H9 (cell line): ENCODE data around the gene ANKRD12. TPM values are rescaled to one million over a fixed set of nuclear protein-coding genes. Genes with fewer than 3 reads are reported as not detected.

Source experiments
- DNase-seq: peaks from one replicate; pipeline ENCODE4 v3.0.0-alpha.2; 2017
- H2AFZ ChIP-seq: one replicate; pipeline ENCODE4 v1.6.1; 2013; ENCODE audit warnings: mild to moderate bottlenecking, low read length, control low read depth, moderate library complexity
- H2AK5ac ChIP-seq: 2 replicates; pipeline ENCODE4 v1.6.1; 2013; ENCODE audit warnings: low read length, control low read depth, mixed read lengths; ENCODE audit not compliant: insufficient read length
- H2BK120ac ChIP-seq: one replicate; pipeline ENCODE4 v1.6.1; 2013; ENCODE audit warnings: low read depth, mild to moderate bottlenecking, low read length, control low read depth, inconsistent platforms; ENCODE audit not compliant: poor library complexity, severe bottlenecking
- H2BK12ac ChIP-seq: 2 replicates; pipeline ENCODE4 v1.6.1; 2013; ENCODE audit warnings: low read length, control low read depth, mixed read lengths, low read depth; ENCODE audit not compliant: insufficient read length
- H2BK15ac ChIP-seq: 2 replicates; pipeline ENCODE4 v1.6.1; 2013; ENCODE audit warnings: low read depth, low read length, control low read depth
- H2BK20ac ChIP-seq: one replicate; pipeline ENCODE4 v1.6.1; 2013; ENCODE audit warnings: low read depth, mild to moderate bottlenecking, low read length, control low read depth, inconsistent platforms; ENCODE audit not compliant: poor library complexity, severe bottlenecking
- H2BK5ac ChIP-seq: 2 replicates; pipeline ENCODE4 v1.6.1; 2013; ENCODE audit warnings: low read length, control low read depth, mixed read lengths; ENCODE audit not compliant: insufficient read length
- H3K14ac ChIP-seq: 2 replicates; pipeline ENCODE4 v1.6.1; 2013; ENCODE audit warnings: low read length, control low read depth; ENCODE audit not compliant: insufficient read depth
- H3K18ac ChIP-seq: 2 replicates; pipeline ENCODE4 v1.6.1; 2013; ENCODE audit warnings: low read depth, mild to moderate bottlenecking, mixed read lengths, low read length, control low read depth; ENCODE audit not compliant: insufficient read length
- H3K23ac ChIP-seq: 2 replicates; pipeline ENCODE4 v1.6.1; 2013; ENCODE audit warnings: low read length, control low read depth, mixed read lengths, low read depth; ENCODE audit not compliant: insufficient read length
- H3K23me2 ChIP-seq: 2 replicates; pipeline ENCODE4 v1.6.1; 2013; ENCODE audit warnings: low read depth, mild to moderate bottlenecking, mixed read lengths, low read length, control low read depth; ENCODE audit not compliant: insufficient read length, poor library complexity, severe bottlenecking
- H3K27ac ChIP-seq: 2 replicates; pipeline ENCODE4 v1.5.1; 2013; ENCODE audit warnings: low read length, control low read depth, mixed read lengths, low read depth; ENCODE audit not compliant: insufficient read length
- H3K27me3 ChIP-seq: 2 replicates; pipeline ENCODE4 v1.6.1; 2013; ENCODE audit warnings: low read length, control low read depth, inconsistent platforms; ENCODE audit not compliant: insufficient read depth
- H3K4ac ChIP-seq: 2 replicates; pipeline ENCODE4 v1.6.1; 2013; ENCODE audit warnings: low read depth, mild to moderate bottlenecking, control low read depth, inconsistent platforms, low read length, moderate library complexity
- H3K4me1 ChIP-seq: 2 replicates; pipeline ENCODE4 v1.6.1; 2013; ENCODE audit warnings: low read length, control low read depth, inconsistent platforms; ENCODE audit not compliant: insufficient read depth
- H3K4me2 ChIP-seq: 2 replicates; pipeline ENCODE4 v1.6.1; 2013; ENCODE audit warnings: low read length, control low read depth, mixed read lengths; ENCODE audit not compliant: insufficient read length, insufficient read depth
- H3K56ac ChIP-seq: 2 replicates; pipeline ENCODE4 v1.6.1; 2013; ENCODE audit warnings: low read depth, mild to moderate bottlenecking, mixed read lengths, low read length, control low read depth; ENCODE audit not compliant: insufficient read length
- H3K79me1 ChIP-seq: 2 replicates; pipeline ENCODE4 v1.6.1; 2013; ENCODE audit warnings: low read depth, mild to moderate bottlenecking, moderate library complexity, low read length, control low read depth, inconsistent platforms; ENCODE audit not compliant: insufficient read depth, poor library complexity, severe bottlenecking
- H3K79me2 ChIP-seq: 2 replicates; pipeline ENCODE4 v1.6.1; 2013; ENCODE audit warnings: low read length, control low read depth, inconsistent platforms; ENCODE audit not compliant: insufficient read depth
- H3K9ac ChIP-seq: 2 replicates; pipeline ENCODE4 v1.6.1; 2013; ENCODE audit warnings: low read length, control low read depth, mixed read lengths; ENCODE audit not compliant: insufficient read length; ENCODE audit errors: extremely low read depth
- H3K9me3 ChIP-seq: one replicate; pipeline ENCODE4 v1.6.1; 2013; ENCODE audit warnings: low read depth, low read length, inconsistent platforms; ENCODE audit not compliant: control insufficient read depth
- H3T11ph ChIP-seq: one replicate; pipeline ENCODE4 v1.6.1; 2013; ENCODE audit warnings: mild to moderate bottlenecking, low read length, control low read depth, inconsistent platforms
- H4K20me1 ChIP-seq: one replicate; pipeline ENCODE4 v1.6.1; 2013; ENCODE audit not compliant: control insufficient read depth, insufficient read length, insufficient read depth
- H4K5ac ChIP-seq: 2 replicates; pipeline ENCODE4 v1.6.1; 2013; ENCODE audit warnings: low read depth, mild to moderate bottlenecking, mixed read lengths, low read length, control low read depth; ENCODE audit not compliant: insufficient read length
- H4K8ac ChIP-seq: replicated peaks from 2 replicates; pipeline ENCODE4 v1.6.1; 2013; ENCODE audit warnings: low read length, control low read depth, mixed read lengths, low read depth; ENCODE audit not compliant: insufficient read length
- H4K91ac ChIP-seq: 2 replicates; pipeline ENCODE4 v1.6.1; 2013; ENCODE audit warnings: low read depth, mild to moderate bottlenecking, moderate library complexity, mixed read lengths, low read length, control low read depth; ENCODE audit not compliant: insufficient read length
- H3K27ac Mint-ChIP-seq, 3 experiments: 2 replicates in 2 of 3; 3 replicates in 1 of 3; pipeline ENCODE4 v1.8.0; 2020 to 2021; ENCODE audit warnings: mixed read lengths in 3 of 3, mild to moderate bottlenecking in 1 of 3, moderate library complexity in 1 of 3
- H3K27me3 Mint-ChIP-seq: 2 replicates; pipeline ENCODE4 v1.8.0; 2021; ENCODE audit warnings: low read depth, mild to moderate bottlenecking, moderate library complexity, mixed read lengths
- H3K36me3 Mint-ChIP-seq, 3 experiments: 2 replicates in 2 of 3; 3 replicates in 1 of 3; pipeline ENCODE4 v1.8.0; 2020 to 2021; ENCODE audit warnings: low read depth in 3 of 3, mixed read lengths in 3 of 3; ENCODE audit not compliant: insufficient read depth in 1 of 3
- H3K4me1 Mint-ChIP-seq, 2 experiments: 2 replicates each; pipeline ENCODE4 v1.8.0; 2020; ENCODE audit warnings: mixed read lengths in 2 of 2
- H3K4me3 Mint-ChIP-seq, 2 experiments: 2 replicates in 1 of 2; 3 replicates in 1 of 2; pipeline ENCODE4 v1.8.0; 2020 to 2021; ENCODE audit warnings: mild to moderate bottlenecking in 2 of 2, mixed read lengths in 2 of 2, moderate library complexity in 1 of 2
- H3K9me3 Mint-ChIP-seq, 2 experiments: 2 replicates in 1 of 2; 3 replicates in 1 of 2; pipeline ENCODE4 v1.8.0; 2020; ENCODE audit warnings: mild to moderate bottlenecking in 2 of 2, mixed read lengths in 2 of 2, moderate library complexity in 1 of 2
- WGBS: extraction: QIAGEN DNeasy Blood & Tissue Kit; methylation state at CpG from one replicate; pipeline ENCODE4 v1.1.7; 2013; ENCODE audit warnings: missing lambda C conversion rate, low lambda C conversion rate, mixed read lengths; ENCODE audit not compliant: insufficient read length; ENCODE audit errors: extremely low coverage; 5-methylcytosine and 5-hydroxymethylcytosine counted together
- total RNA-seq: library from RNA; stranded (reverse); gene quantifications from 2 replicates; pipeline ENCODE4 v1.2.1, GENCODE V29; 2021
- TF ChIP-seq, protein P1 (sequence below): fragments of 200-600 bp; sonication (generic); conservative IDR thresholded peaks from 3 replicates; pipeline ENCODE4 v1.8.0; 2021; ENCODE audit warnings: antibody characterized with exemption, mild to moderate bottlenecking

ANKRD12 gene
- total RNA-seq, 1 experiment from 2014 or later, result 38.9 TPM

DNA sequence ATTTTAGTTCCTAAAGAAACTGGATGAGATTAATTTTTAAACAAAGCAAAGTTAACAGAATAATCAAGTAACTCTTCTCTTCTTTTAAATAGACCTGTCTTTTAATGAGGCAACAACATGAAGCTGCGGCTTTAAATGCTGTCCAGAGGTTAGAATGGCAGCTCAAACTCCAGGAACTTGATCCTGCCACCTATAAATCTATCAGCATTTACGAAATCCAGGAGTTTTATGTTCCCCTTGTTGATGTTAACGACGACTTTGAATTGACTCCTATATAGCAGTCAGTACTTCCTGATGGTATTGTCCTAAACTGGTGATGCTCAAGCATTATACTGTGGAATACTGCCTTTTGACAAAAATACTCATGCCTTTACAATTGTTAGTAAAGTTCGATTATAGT lies 144.3 kb downstream of the ANKRD12 start:
- Histone ChIP-seq H3K18ac (no peak overlapping the region), H3K79me1 (no peaks in the 10 kb centered on the region), H3K27ac (no peak overlapping the region), H3K9ac (no peak overlapping the region), H3K14ac (no peak overlapping the region), H4K8ac (no peak overlapping the region), H3K56ac (no peak overlapping the region), H2AK5ac (no peak overlapping the region), H2BK20ac (no peak overlapping the region), H3K23me2 (no peaks in the 10 kb centered on the region), H4K20me1 (no peaks in the 10 kb centered on the region), H3K4me1 (no peaks in the 10 kb centered on the region), H3K4me2 (no peak overlapping the region), H3T11ph (no peak overlapping the region), H2BK120ac (no peak overlapping the region), H3K9me3 (no peaks in the 10 kb centered on the region), H2BK12ac (no peak overlapping the region), H2BK5ac (no peak overlapping the region), H4K5ac (no peak overlapping the region), H4K91ac (no peak overlapping the region), H3K4ac (no peak overlapping the region), H3K79me2 (no peaks in the 10 kb centered on the region), H3K23ac (no peak overlapping the region), H2AFZ (no peak overlapping the region), H3K27me3 (no peaks in the 10 kb centered on the region), H2BK15ac (no peak overlapping the region)
- H3K4me1 Mint-ChIP-seq, result no peaks in the 10 kb centered on the region
- peaks cover 4 to 30% (median 18%) of the 10 kb centered on the region in 3 experiments; a peak in 6 of 7 replicates for H3K36me3 Mint-ChIP-seq
- H3K27ac Mint-ChIP-seq, result no peak overlapping the region
- TF ChIP-seq, protein P1, sequence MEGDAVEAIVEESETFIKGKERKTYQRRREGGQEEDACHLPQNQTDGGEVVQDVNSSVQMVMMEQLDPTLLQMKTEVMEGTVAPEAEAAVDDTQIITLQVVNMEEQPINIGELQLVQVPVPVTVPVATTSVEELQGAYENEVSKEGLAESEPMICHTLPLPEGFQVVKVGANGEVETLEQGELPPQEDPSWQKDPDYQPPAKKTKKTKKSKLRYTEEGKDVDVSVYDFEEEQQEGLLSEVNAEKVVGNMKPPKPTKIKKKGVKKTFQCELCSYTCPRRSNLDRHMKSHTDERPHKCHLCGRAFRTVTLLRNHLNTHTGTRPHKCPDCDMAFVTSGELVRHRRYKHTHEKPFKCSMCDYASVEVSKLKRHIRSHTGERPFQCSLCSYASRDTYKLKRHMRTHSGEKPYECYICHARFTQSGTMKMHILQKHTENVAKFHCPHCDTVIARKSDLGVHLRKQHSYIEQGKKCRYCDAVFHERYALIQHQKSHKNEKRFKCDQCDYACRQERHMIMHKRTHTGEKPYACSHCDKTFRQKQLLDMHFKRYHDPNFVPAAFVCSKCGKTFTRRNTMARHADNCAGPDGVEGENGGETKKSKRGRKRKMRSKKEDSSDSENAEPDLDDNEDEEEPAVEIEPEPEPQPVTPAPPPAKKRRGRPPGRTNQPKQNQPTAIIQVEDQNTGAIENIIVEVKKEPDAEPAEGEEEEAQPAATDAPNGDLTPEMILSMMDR, result no peak
- H3K9me3 Mint-ChIP-seq, result no peaks in the 10 kb centered on the region
- H3K27me3 Mint-ChIP-seq, result no peaks in the 10 kb centered on the region
- WGBS, result no CpG with 5 or more reads among the region's 5 CpGs
- H3K4me3 Mint-ChIP-seq, result no peak overlapping the region
- no peak for DNase-seq
